H9 (cell line): ENCODE results near the gene PHKA2. TPM values are rescaled to one million over a fixed set of nuclear protein-coding genes. Genes with fewer than 3 reads are reported as not detected.

ENCODE experiments used
- DNase-seq: peaks from one replicate; pipeline ENCODE4 v3.0.0-alpha.2; 2017
- H2AFZ ChIP-seq: one replicate; pipeline ENCODE4 v1.6.1; 2013; ENCODE audit warnings: mild to moderate bottlenecking, low read length, control low read depth, moderate library complexity
- H2AK5ac ChIP-seq: 2 replicates; pipeline ENCODE4 v1.6.1; 2013; ENCODE audit warnings: low read length, control low read depth, mixed read lengths; ENCODE audit not compliant: insufficient read length
- H2BK120ac ChIP-seq: one replicate; pipeline ENCODE4 v1.6.1; 2013; ENCODE audit warnings: low read depth, mild to moderate bottlenecking, low read length, control low read depth, inconsistent platforms; ENCODE audit not compliant: poor library complexity, severe bottlenecking
- H2BK12ac ChIP-seq: 2 replicates; pipeline ENCODE4 v1.6.1; 2013; ENCODE audit warnings: low read length, control low read depth, mixed read lengths, low read depth; ENCODE audit not compliant: insufficient read length
- H2BK15ac ChIP-seq: 2 replicates; pipeline ENCODE4 v1.6.1; 2013; ENCODE audit warnings: low read depth, low read length, control low read depth
- H2BK20ac ChIP-seq: one replicate; pipeline ENCODE4 v1.6.1; 2013; ENCODE audit warnings: low read depth, mild to moderate bottlenecking, low read length, control low read depth, inconsistent platforms; ENCODE audit not compliant: poor library complexity, severe bottlenecking
- H2BK5ac ChIP-seq: 2 replicates; pipeline ENCODE4 v1.6.1; 2013; ENCODE audit warnings: low read length, control low read depth, mixed read lengths; ENCODE audit not compliant: insufficient read length
- H3K14ac ChIP-seq: 2 replicates; pipeline ENCODE4 v1.6.1; 2013; ENCODE audit warnings: low read length, control low read depth; ENCODE audit not compliant: insufficient read depth
- H3K18ac ChIP-seq: 2 replicates; pipeline ENCODE4 v1.6.1; 2013; ENCODE audit warnings: low read depth, mild to moderate bottlenecking, mixed read lengths, low read length, control low read depth; ENCODE audit not compliant: insufficient read length
- H3K23ac ChIP-seq: 2 replicates; pipeline ENCODE4 v1.6.1; 2013; ENCODE audit warnings: low read length, control low read depth, mixed read lengths, low read depth; ENCODE audit not compliant: insufficient read length
- H3K23me2 ChIP-seq: 2 replicates; pipeline ENCODE4 v1.6.1; 2013; ENCODE audit warnings: low read depth, mild to moderate bottlenecking, mixed read lengths, low read length, control low read depth; ENCODE audit not compliant: insufficient read length, poor library complexity, severe bottlenecking
- H3K27ac ChIP-seq: 2 replicates; pipeline ENCODE4 v1.5.1; 2013; ENCODE audit warnings: low read length, control low read depth, mixed read lengths, low read depth; ENCODE audit not compliant: insufficient read length
- H3K27me3 ChIP-seq: 2 replicates; pipeline ENCODE4 v1.6.1; 2013; ENCODE audit warnings: low read length, control low read depth, inconsistent platforms; ENCODE audit not compliant: insufficient read depth
- H3K4ac ChIP-seq: 2 replicates; pipeline ENCODE4 v1.6.1; 2013; ENCODE audit warnings: low read depth, mild to moderate bottlenecking, control low read depth, inconsistent platforms, low read length, moderate library complexity
- H3K4me1 ChIP-seq: 2 replicates; pipeline ENCODE4 v1.6.1; 2013; ENCODE audit warnings: low read length, control low read depth, inconsistent platforms; ENCODE audit not compliant: insufficient read depth
- H3K4me2 ChIP-seq: 2 replicates; pipeline ENCODE4 v1.6.1; 2013; ENCODE audit warnings: low read length, control low read depth, mixed read lengths; ENCODE audit not compliant: insufficient read length, insufficient read depth
- H3K56ac ChIP-seq: 2 replicates; pipeline ENCODE4 v1.6.1; 2013; ENCODE audit warnings: low read depth, mild to moderate bottlenecking, mixed read lengths, low read length, control low read depth; ENCODE audit not compliant: insufficient read length
- H3K79me1 ChIP-seq: 2 replicates; pipeline ENCODE4 v1.6.1; 2013; ENCODE audit warnings: low read depth, mild to moderate bottlenecking, moderate library complexity, low read length, control low read depth, inconsistent platforms; ENCODE audit not compliant: insufficient read depth, poor library complexity, severe bottlenecking
- H3K79me2 ChIP-seq: 2 replicates; pipeline ENCODE4 v1.6.1; 2013; ENCODE audit warnings: low read length, control low read depth, inconsistent platforms; ENCODE audit not compliant: insufficient read depth
- H3K9ac ChIP-seq: 2 replicates; pipeline ENCODE4 v1.6.1; 2013; ENCODE audit warnings: low read length, control low read depth, mixed read lengths; ENCODE audit not compliant: insufficient read length; ENCODE audit errors: extremely low read depth
- H3K9me3 ChIP-seq: one replicate; pipeline ENCODE4 v1.6.1; 2013; ENCODE audit warnings: low read depth, low read length, inconsistent platforms; ENCODE audit not compliant: control insufficient read depth
- H3T11ph ChIP-seq: one replicate; pipeline ENCODE4 v1.6.1; 2013; ENCODE audit warnings: mild to moderate bottlenecking, low read length, control low read depth, inconsistent platforms
- H4K20me1 ChIP-seq: one replicate; pipeline ENCODE4 v1.6.1; 2013; ENCODE audit not compliant: control insufficient read depth, insufficient read length, insufficient read depth
- H4K5ac ChIP-seq: 2 replicates; pipeline ENCODE4 v1.6.1; 2013; ENCODE audit warnings: low read depth, mild to moderate bottlenecking, mixed read lengths, low read length, control low read depth; ENCODE audit not compliant: insufficient read length
- H4K8ac ChIP-seq: replicated peaks from 2 replicates; pipeline ENCODE4 v1.6.1; 2013; ENCODE audit warnings: low read length, control low read depth, mixed read lengths, low read depth; ENCODE audit not compliant: insufficient read length
- H4K91ac ChIP-seq: 2 replicates; pipeline ENCODE4 v1.6.1; 2013; ENCODE audit warnings: low read depth, mild to moderate bottlenecking, moderate library complexity, mixed read lengths, low read length, control low read depth; ENCODE audit not compliant: insufficient read length
- H3K27ac Mint-ChIP-seq, 3 experiments: 2 replicates in 2 of 3; 3 replicates in 1 of 3; pipeline ENCODE4 v1.8.0; 2020 to 2021; ENCODE audit warnings: mixed read lengths in 3 of 3, mild to moderate bottlenecking in 1 of 3, moderate library complexity in 1 of 3
- H3K27me3 Mint-ChIP-seq: 2 replicates; pipeline ENCODE4 v1.8.0; 2021; ENCODE audit warnings: low read depth, mild to moderate bottlenecking, moderate library complexity, mixed read lengths
- H3K36me3 Mint-ChIP-seq, 3 experiments: 2 replicates in 2 of 3; 3 replicates in 1 of 3; pipeline ENCODE4 v1.8.0; 2020 to 2021; ENCODE audit warnings: low read depth in 3 of 3, mixed read lengths in 3 of 3; ENCODE audit not compliant: insufficient read depth in 1 of 3
- H3K4me1 Mint-ChIP-seq, 2 experiments: 2 replicates each; pipeline ENCODE4 v1.8.0; 2020; ENCODE audit warnings: mixed read lengths in 2 of 2
- H3K4me3 Mint-ChIP-seq, 2 experiments: 2 replicates in 1 of 2; 3 replicates in 1 of 2; pipeline ENCODE4 v1.8.0; 2020 to 2021; ENCODE audit warnings: mild to moderate bottlenecking in 2 of 2, mixed read lengths in 2 of 2, moderate library complexity in 1 of 2
- H3K9me3 Mint-ChIP-seq, 2 experiments: 2 replicates in 1 of 2; 3 replicates in 1 of 2; pipeline ENCODE4 v1.8.0; 2020; ENCODE audit warnings: mild to moderate bottlenecking in 2 of 2, mixed read lengths in 2 of 2, moderate library complexity in 1 of 2
- WGBS: extraction: QIAGEN DNeasy Blood & Tissue Kit; methylation state at CpG from one replicate; pipeline ENCODE4 v1.1.7; 2013; ENCODE audit warnings: missing lambda C conversion rate, low lambda C conversion rate, mixed read lengths; ENCODE audit not compliant: insufficient read length; ENCODE audit errors: extremely low coverage; 5-methylcytosine and 5-hydroxymethylcytosine counted together
- total RNA-seq: library from RNA; stranded (reverse); gene quantifications from 2 replicates; pipeline ENCODE4 v1.2.1, GENCODE V29; 2021
- TF ChIP-seq, protein P1 (sequence below): fragments of 200-600 bp; sonication (generic); conservative IDR thresholded peaks from 3 replicates; pipeline ENCODE4 v1.8.0; 2021; ENCODE audit warnings: antibody characterized with exemption, mild to moderate bottlenecking

PHKA2 gene
- total RNA-seq, 1 experiment from 2014 or later, result 24.2 TPM

DNA sequence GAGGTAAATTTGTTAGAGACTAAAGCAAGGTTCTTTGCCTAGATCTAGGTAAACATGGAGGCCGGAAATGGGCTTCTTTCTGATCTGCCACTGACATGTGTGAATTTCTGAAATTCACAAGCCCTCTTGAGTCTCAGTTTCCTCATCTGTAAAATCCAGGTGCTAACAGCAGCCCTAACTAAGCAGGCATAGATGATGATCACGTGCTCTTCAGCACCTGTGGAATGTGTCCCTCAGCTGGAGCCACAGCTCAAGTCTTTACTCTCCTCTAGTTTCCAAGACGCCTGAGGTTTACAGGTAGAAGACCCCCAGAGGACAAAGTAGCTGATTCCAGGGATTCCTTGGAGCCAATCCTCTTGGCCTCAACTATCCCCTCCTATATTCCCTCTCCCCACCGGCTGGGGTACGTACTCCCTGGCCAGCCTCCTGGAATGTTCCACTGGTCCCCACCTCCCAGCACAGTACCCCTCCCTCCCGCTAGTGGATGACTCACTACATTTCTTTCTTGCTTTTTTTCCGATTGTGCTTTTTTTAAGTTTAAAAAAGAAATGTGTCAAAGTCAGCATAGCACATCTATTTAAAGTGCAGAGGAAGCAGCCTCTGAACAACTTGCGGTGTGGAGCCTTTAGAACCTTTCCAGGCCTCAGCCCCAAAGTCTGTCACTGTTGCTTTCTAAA lies 98.4 kb downstream of the PHKA2 start:
- TF ChIP-seq, protein P1, sequence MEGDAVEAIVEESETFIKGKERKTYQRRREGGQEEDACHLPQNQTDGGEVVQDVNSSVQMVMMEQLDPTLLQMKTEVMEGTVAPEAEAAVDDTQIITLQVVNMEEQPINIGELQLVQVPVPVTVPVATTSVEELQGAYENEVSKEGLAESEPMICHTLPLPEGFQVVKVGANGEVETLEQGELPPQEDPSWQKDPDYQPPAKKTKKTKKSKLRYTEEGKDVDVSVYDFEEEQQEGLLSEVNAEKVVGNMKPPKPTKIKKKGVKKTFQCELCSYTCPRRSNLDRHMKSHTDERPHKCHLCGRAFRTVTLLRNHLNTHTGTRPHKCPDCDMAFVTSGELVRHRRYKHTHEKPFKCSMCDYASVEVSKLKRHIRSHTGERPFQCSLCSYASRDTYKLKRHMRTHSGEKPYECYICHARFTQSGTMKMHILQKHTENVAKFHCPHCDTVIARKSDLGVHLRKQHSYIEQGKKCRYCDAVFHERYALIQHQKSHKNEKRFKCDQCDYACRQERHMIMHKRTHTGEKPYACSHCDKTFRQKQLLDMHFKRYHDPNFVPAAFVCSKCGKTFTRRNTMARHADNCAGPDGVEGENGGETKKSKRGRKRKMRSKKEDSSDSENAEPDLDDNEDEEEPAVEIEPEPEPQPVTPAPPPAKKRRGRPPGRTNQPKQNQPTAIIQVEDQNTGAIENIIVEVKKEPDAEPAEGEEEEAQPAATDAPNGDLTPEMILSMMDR, result no peak
- no peak for DNase-seq
- Histone ChIP-seq H3K27me3 (no peaks in the 10 kb centered on the region), H3K14ac (no peak overlapping the region; the same call in 1 of the 2 replicates), H4K8ac (no peak overlapping the region), H3T11ph (no peak overlapping the region), H3K4me2 (peak overlapping the region; percentile 52), H4K5ac (no peak overlapping the region), H4K91ac (no peak overlapping the region), H3K18ac (no peak overlapping the region), H3K23ac (no peak overlapping the region), H4K20me1 (no peaks in the 10 kb centered on the region), H2BK120ac (no peak overlapping the region), H3K79me2 (no peaks in the 10 kb centered on the region), H3K4ac (no peak overlapping the region), H3K79me1 (no peaks in the 10 kb centered on the region), H2BK5ac (no peak overlapping the region), H2BK12ac (no peak overlapping the region), H3K27ac (no peak overlapping the region), H3K9ac (no peak overlapping the region), H3K4me1 (no peaks in the 10 kb centered on the region), H3K23me2 (peaks cover 5% of the 10 kb centered on the region), H2AFZ (no peak overlapping the region), H2BK15ac (no peak overlapping the region), H2AK5ac (no peak overlapping the region), H3K9me3 (peaks cover 22% of the 10 kb centered on the region), H3K56ac (no peak overlapping the region), H2BK20ac (no peak overlapping the region)
- H3K4me1 Mint-ChIP-seq, result peaks cover 22 to 25% of the 10 kb centered on the region in 2 experiments
- peak overlapping the region; percentile 16 to 66; a peak in 3 of 5 replicates for H3K4me3 Mint-ChIP-seq
- H3K9me3 Mint-ChIP-seq, result peaks cover 69 to 77% of the 10 kb centered on the region in 2 experiments
- peaks cover 2 to 6% (median 4%) of the 10 kb centered on the region in 3 experiments; a peak in 5 of 7 replicates for H3K36me3 Mint-ChIP-seq
- H3K27me3 Mint-ChIP-seq, result peaks cover 24% of the 10 kb centered on the region
- no peak overlapping the region for H3K27ac Mint-ChIP-seq
- no CpG with 5 or more reads among the region's 8 CpGs for WGBS
